Activated T-helper 1 cell treated with anti-CD3 and anti-CD28 coated beads, Interleukin-12 subunit alpha, Interleukin-12 subunit beta, Interleukin-2, Interleukin-4 antibody, amounts not matched to agents 30 ng/mL and 10 ng/mL and 1 ng/mL, durations not matched to agents 14 hours and 24 hours and 36 hours (primary cell): ENCODE results near the gene SYT7. TPM values are rescaled to one million over a fixed set of nuclear protein-coding genes. Genes with fewer than 3 reads are reported as not detected.
"Not testable (repeated sequence)": the region's sequence is repeated elsewhere in the genome, so short reads cannot be mapped to it uniquely, and the experiment has no call there.

Experiments used
- DNase-seq: peaks from one replicate; pipeline ENCODE4 v3.0.0; 2021; ENCODE audit warnings: low spot score
- H3K27ac Mint-ChIP-seq: one replicate; pipeline ENCODE4 v1.8.0; 2021; ENCODE audit warnings: mild to moderate bottlenecking, mixed read lengths
- H3K27me3 Mint-ChIP-seq: one replicate; pipeline ENCODE4 v1.8.0; 2022; ENCODE audit warnings: mild to moderate bottlenecking, moderate library complexity, mixed read lengths; ENCODE audit not compliant: insufficient read depth
- H3K36me3 Mint-ChIP-seq: one replicate; pipeline ENCODE4 v1.8.0; 2021; ENCODE audit warnings: low read depth, mixed read lengths
- H3K4me1 Mint-ChIP-seq: one replicate; pipeline ENCODE4 v1.8.0; 2021; ENCODE audit warnings: low read depth, mixed read lengths
- H3K4me3 Mint-ChIP-seq: one replicate; pipeline ENCODE4 v1.8.0; 2021; ENCODE audit warnings: mild to moderate bottlenecking, moderate library complexity, mixed read lengths
- H3K9me3 Mint-ChIP-seq: one replicate; pipeline ENCODE4 v1.8.0; 2021; ENCODE audit warnings: mixed read lengths
- intact Hi-C: fragments of 100-400 bp; cut with micrococcal nuclease; formaldehyde crosslinking; loops from one replicate; pipeline ENCODE4 v1.15.1; 2024
- total RNA-seq: library from RNA; stranded (reverse); gene quantifications from 2 replicates; pipeline ENCODE4 v1.2.3, GENCODE V29; 2022

SYT7 gene
- total RNA-seq, 1 donor from 2014 or later = 0.44 TPM

DNA sequence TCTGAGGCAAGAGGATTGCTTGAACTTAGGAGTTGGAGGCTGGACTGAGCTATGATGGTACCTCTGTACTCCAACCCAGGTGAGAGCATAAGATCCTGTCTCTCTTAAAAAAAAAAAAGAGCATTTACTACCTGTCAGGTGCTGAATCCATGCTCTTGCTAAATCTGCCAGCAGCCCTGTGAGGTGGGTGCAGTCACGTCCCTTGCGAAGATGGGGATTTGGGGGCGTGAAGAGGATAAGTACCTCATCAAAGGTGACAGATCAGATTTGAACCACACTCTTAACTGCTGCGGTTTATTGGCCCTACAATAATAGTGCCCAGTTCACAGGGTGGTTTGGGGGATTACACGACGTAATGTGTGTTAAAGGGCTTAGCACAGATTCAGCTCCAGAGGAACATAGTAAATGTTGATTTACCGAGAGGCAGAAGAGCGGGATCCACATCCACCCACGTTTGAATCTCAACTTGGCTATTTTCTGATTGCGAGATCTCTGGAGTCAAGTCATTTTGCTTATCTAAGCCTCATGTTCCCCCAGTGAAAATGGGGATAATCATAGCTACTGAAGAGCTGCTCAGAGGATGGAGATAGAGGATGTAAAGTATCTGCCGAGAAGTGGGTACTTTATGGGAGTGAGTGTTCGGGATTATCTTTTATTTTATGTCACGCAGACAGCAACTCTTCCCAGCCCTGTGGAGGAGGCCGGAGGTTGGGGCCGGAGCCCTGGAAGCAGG is 100.4 kb downstream of the SYT7 start:
- intact Hi-C loops = no loop called here
- no peaks in the 10 kb centered on the region for H3K36me3 Mint-ChIP-seq
- H3K9me3 Mint-ChIP-seq = no peaks in the 10 kb centered on the region
- H3K27ac Mint-ChIP-seq = no peak overlapping the region
- H3K4me1 Mint-ChIP-seq = no peaks in the 10 kb centered on the region
- H3K4me3 Mint-ChIP-seq = no peak overlapping the region
- H3K27me3 Mint-ChIP-seq = no peaks in the 10 kb centered on the region
- no peak for DNase-seq

GRCh38 chr11:61479360-61480058 is 101.4 kb downstream of the SYT7 start:
- H3K9me3 Mint-ChIP-seq, H3K36me3 Mint-ChIP-seq, H3K4me3 Mint-ChIP-seq, H3K4me1 Mint-ChIP-seq, H3K27me3 Mint-ChIP-seq, H3K27ac Mint-ChIP-seq, intact Hi-C loops, DNase-seq: not testable (repeated sequence)

DNA sequence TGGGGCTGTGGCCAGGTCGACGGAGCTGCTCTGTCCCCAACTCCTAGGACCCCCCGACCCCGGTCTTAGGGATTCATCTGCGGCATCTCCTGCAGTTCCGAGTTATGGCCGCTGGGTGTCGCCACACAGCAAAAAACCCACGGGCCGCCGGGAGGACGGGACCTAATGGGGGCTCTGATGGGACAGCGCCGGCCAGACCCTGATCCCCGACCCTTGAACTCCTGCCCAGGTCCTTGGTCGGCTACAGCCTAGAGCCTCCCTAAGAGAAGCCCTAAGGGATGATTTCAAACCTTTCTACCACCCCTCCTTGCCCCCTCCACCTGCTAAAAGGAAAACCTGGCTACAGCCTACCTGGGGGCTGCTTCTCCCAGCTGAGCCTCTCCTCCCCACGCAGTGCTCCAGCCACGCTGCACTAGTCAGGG is 103.1 kb downstream of the SYT7 start:
- Mint-ChIP-seq H3K9me3 (no peaks in the 10 kb centered on the region), H3K4me1 (peaks cover 8% of the 10 kb centered on the region)

DNA sequence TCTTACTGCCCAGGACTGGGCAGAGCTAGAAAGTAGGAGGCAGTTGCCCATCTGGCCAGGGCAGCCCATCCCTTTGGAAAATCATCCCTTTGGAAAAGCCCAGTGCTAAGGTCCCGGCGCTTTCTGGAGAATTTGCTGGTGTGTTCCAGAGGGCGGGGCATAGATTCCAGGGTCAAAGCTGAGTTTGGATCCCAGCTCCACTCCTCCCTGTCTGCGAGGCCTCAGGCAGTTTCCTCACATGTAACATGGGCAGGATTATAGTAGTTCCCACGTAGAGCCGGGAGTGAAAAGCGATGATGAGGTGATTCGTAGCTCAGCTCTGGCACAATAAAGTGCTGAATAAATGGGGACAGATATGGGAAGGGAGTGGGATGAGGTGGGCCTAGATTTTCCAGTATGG is 103.8 kb downstream of the SYT7 start:
- H3K36me3 Mint-ChIP-seq = no peaks in the 10 kb centered on the region
- H3K27ac Mint-ChIP-seq = no peak overlapping the region
- H3K27me3 Mint-ChIP-seq = no peaks in the 10 kb centered on the region
- intact Hi-C loops = loop anchor here (1.0 kb wide), 2 partner anchors 40 to 161 kb away; no protein-coding TSS in a partner anchor
- H3K9me3 Mint-ChIP-seq = no peaks in the 10 kb centered on the region
- no peak overlapping the region for H3K4me3 Mint-ChIP-seq
- peaks cover 8% of the 10 kb centered on the region for H3K4me1 Mint-ChIP-seq
- no peak for DNase-seq

More for the DNA sequence above, 103.1 kb downstream of the SYT7 start:
- H3K27ac Mint-ChIP-seq = no peak overlapping the region
- intact Hi-C loops = loop anchor here (1.0 kb wide), 2 partner anchors 40 to 161 kb away; no protein-coding TSS in a partner anchor
- peak; percentile 19 for DNase-seq
- no peaks in the 10 kb centered on the region for H3K27me3 Mint-ChIP-seq
- no peak overlapping the region for H3K4me3 Mint-ChIP-seq
- H3K36me3 Mint-ChIP-seq = no peaks in the 10 kb centered on the region

- no peaks in the 10 kb centered on the region for H3K9me3 Mint-ChIP-seq
- intact Hi-C loops = no loop called here
- DNase-seq = no peak
- H3K27ac Mint-ChIP-seq = no peak overlapping the region
- peaks cover 8% of the 10 kb centered on the region for H3K4me1 Mint-ChIP-seq
- H3K27me3 Mint-ChIP-seq = no peaks in the 10 kb centered on the region
- H3K4me3 Mint-ChIP-seq = no peak overlapping the region
- no peaks in the 10 kb centered on the region for H3K36me3 Mint-ChIP-seq
Observed at GRCh38 chr11:61476371-61476770, 104.5 kb downstream of the SYT7 start.

GRCh38 chr11:61475433-61475832 is 105.4 kb downstream of the SYT7 start:
- Mint-ChIP-seq H3K27me3 (no peaks in the 10 kb centered on the region), H3K4me1 (peaks cover 8% of the 10 kb centered on the region), H3K9me3 (no peaks in the 10 kb centered on the region), H3K4me3 (no peak overlapping the region), H3K36me3 (no peaks in the 10 kb centered on the region), H3K27ac (no peak overlapping the region)
- DNase-seq = no peak
- intact Hi-C loops = no loop called here

DNA sequence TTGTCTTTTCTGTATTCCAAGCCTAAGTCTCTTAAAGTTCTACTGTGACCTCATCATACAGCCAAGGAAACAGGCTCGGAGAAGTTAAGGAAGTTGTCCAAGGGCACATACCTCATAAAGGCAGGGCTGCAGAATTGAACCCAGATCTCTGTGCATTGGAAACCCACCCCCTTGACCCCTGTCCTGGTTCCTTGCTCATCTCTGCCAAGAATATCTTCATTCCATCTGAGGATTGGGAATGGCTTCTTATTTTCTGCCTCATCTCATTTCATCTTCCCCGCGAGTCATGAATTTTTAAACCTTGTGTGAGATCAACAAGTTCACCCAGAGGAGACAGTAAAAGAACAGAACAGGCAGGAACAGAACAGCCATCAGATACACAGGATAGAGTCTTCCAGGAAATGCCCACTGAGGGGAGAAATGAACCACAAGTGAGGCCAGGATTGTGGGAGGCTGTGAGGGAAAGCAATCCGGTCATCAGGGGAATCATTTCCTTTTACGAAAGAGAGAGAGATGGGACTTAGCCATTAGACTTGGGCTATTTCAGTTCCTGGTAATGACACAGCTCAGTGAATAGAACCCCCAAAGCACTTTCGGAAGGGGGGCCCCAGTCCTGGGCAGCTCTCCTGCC is 106.7 kb downstream of the SYT7 start:
- Mint-ChIP-seq H3K36me3 (no peaks in the 10 kb centered on the region), H3K27me3 (no peaks in the 10 kb centered on the region), H3K4me3 (no peak overlapping the region), H3K9me3 (no peaks in the 10 kb centered on the region), H3K4me1 (peaks cover 8% of the 10 kb centered on the region), H3K27ac (no peak overlapping the region)
- intact Hi-C loops = no loop called here
- DNase-seq = no peak

GRCh38 chr11:61473370-61474012 is 107.4 kb downstream of the SYT7 start:
- intact Hi-C loops = no loop called here
- Mint-ChIP-seq H3K36me3 (no peaks in the 10 kb centered on the region), H3K27me3 (no peaks in the 10 kb centered on the region), H3K4me1 (peaks cover 8% of the 10 kb centered on the region), H3K27ac (no peak overlapping the region), H3K9me3 (no peaks in the 10 kb centered on the region), H3K4me3 (no peak overlapping the region)
- no peak for DNase-seq

GRCh38 chr11:61472868-61473267 is 108.0 kb downstream of the SYT7 start:
- Mint-ChIP-seq H3K9me3 (no peaks in the 10 kb centered on the region), H3K36me3 (peaks cover 1% of the 10 kb centered on the region), H3K4me3 (no peak overlapping the region), H3K27ac (no peak overlapping the region), H3K27me3 (no peaks in the 10 kb centered on the region), H3K4me1 (peaks cover 8% of the 10 kb centered on the region)
- DNase-seq = no peak
- intact Hi-C loops = no loop called here

GRCh38 chr11:61472282-61472681 is 108.6 kb downstream of the SYT7 start:
- Mint-ChIP-seq H3K4me1 (peaks cover 8% of the 10 kb centered on the region), H3K36me3 (peaks cover 1% of the 10 kb centered on the region), H3K27me3 (no peaks in the 10 kb centered on the region), H3K9me3 (no peaks in the 10 kb centered on the region), H3K27ac (no peak overlapping the region), H3K4me3 (no peak overlapping the region)
- DNase-seq = no peak
- intact Hi-C loops = no loop called here

DNA sequence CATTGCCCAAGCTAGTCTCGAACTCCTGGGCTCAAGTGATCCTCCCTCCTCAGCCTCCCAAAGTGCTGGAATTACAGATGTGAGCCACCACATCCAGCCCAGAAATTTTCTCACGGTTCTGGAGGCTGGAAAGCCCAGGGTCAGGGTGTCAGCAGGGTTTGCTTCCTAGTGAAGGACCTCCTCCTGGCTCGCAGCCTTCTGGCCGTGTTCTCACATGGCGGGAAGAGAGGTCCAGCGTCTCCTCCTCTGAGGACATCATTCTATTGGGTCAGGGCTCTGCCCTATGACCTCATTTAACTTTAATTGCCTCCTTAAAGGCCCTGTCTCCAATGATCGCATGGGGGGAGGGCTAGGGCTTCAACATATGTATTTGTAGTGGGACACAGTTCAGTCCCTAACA is 112.9 kb downstream of the SYT7 start:
- intact Hi-C loops = no loop called here
- H3K27ac Mint-ChIP-seq = no peak overlapping the region
- H3K27me3 Mint-ChIP-seq = no peaks in the 10 kb centered on the region
- H3K9me3 Mint-ChIP-seq = no peaks in the 10 kb centered on the region
- no peak overlapping the region for H3K4me3 Mint-ChIP-seq
- DNase-seq = no peak
- peaks cover 1% of the 10 kb centered on the region for H3K36me3 Mint-ChIP-seq
- H3K4me1 Mint-ChIP-seq = no peaks in the 10 kb centered on the region

- H3K27ac Mint-ChIP-seq, H3K27me3 Mint-ChIP-seq, H3K4me3 Mint-ChIP-seq, H3K4me1 Mint-ChIP-seq, H3K9me3 Mint-ChIP-seq, H3K36me3 Mint-ChIP-seq, DNase-seq, intact Hi-C loops: not testable (repeated sequence)
Observed at GRCh38 chr11:61467602-61468001, 113.3 kb downstream of the SYT7 start.
